ENCODE data around the gene CERS6. TPM values are rescaled to one million over a fixed set of nuclear protein-coding genes. Genes with fewer than 3 reads are reported as not detected.

Gene CERS6
- total and polyA plus RNA-seq, 2 of the 8 experiments (the other 6 are each of a cell fraction or from before 2014, with no cell fraction given) = 6.8 to 28.2 TPM

DNA sequence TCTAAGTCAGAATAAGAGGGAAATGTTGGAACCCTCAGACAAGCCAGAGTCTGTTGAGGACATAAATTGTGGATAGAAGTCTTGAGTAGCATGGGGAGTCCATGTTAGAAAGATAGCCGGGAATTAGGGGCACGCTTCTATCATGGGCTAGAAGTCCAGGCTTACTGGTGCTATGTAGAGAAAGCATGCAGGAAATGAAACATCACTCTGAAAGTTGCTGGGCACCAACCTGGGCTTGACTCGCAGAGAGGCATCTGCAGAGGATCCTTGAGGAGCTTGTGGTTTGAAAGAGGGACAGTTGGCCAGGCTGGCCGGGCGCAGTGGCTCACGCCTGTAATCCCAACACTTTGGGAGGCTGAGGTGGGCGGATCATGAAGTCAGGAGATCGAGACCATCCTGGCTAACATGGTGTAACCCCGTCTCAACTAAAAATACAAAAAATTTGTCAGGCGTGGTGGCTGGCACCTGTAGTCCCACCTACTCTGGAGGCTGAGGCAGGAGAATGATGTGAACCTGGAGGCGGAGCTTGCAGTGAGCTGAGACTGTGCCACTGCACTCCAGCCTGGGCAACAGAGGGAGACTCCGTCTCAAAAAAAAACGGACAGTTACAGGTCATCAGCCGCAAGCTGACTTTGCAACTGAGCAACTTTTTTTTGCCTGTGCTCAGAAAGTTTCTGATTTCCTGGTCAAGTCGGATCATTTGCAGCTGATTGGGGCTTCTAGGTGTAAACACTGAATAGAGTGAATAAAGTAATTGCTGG, 24.9 kb downstream of the CERS6 start:
- 88% methylated on average over 13 of the region's 15 CpGs; no CpG with 5 or more reads in 1 of the 2 experiments for WGBS, 2 experiments (ENCODE audit: extremely low coverage in 1 of 2, insufficient coverage in 1 of 2, insufficient read length in 1 of 2, insufficient replicate concordance in 2 of 2, low coverage in 1 of 2, low lambda C conversion rate in 2 of 2, missing lambda C conversion rate in 1 of 2)
- TF ChIP-seq CBX8 (IDR thresholded peaks at IDR 0.05; ENCODE audit: borderline replicate concordance, low read depth, low read length) (no peak), RBBP5 (IDR thresholded peaks at IDR 0.05; ENCODE audit: borderline replicate concordance, low read depth, low read length) (no peak), GABPA (IDR thresholded peaks at IDR 0.05; ENCODE audit: borderline replicate concordance, insufficient read depth, low read length) (no peak), RXRA (IDR thresholded peaks at IDR 0.05; ENCODE audit: insufficient read depth, low read depth, low read length) (no peak), EZH2 (IDR thresholded peaks at IDR 0.05; ENCODE audit: low read depth, low read length, severe bottlenecking) (no peak), HDAC6 (IDR thresholded peaks at IDR 0.05; ENCODE audit: low read depth, low read length) (no peak), NANOG (IDR thresholded peaks at IDR 0.05; ENCODE audit: insufficient read depth, low read depth, low read length, poor library complexity, severe bottlenecking) (no peak), SRF (IDR thresholded peaks at IDR 0.05; ENCODE audit: low read depth, low read length) (no peak), CEBPB (IDR thresholded peaks at IDR 0.05; ENCODE audit: low read depth, low read length) (no peak), PHF8 (conservative IDR thresholded peaks at IDR 0.05; ENCODE audit: low read depth, low read length) (no peak), JUN (IDR thresholded peaks at IDR 0.05; ENCODE audit: low read depth, low read length) (no peak), CHD2 (IDR thresholded peaks at IDR 0.05; ENCODE audit: low read length) (no peak)

More for the DNA sequence above, 24.9 kb downstream of the CERS6 start:
- H3K56ac ChIP-seq (replicated peaks; ENCODE audit: insufficient read length, low read depth, low read length) = no peak overlapping the region
- no peak overlapping the region for H2AFZ ChIP-seq (ENCODE audit: low read length)
- peaks cover 4 to 92% of the 10 kb centered on the region in 2 experiments; a peak in 3 of 4 replicates for H3K79me2 ChIP-seq (ENCODE audit: control insufficient read depth in 1 of 2, insufficient read depth in 2 of 2, low read length in 2 of 2)
- H3K9ac ChIP-seq (replicated peaks in 1 of 4; ENCODE audit: extremely low read depth in 1 of 4, low read depth in 3 of 4, low read length in 3 of 4) = no peak overlapping the region
- H3K36me3 ChIP-seq (ENCODE audit: control insufficient read depth in 2 of 4, insufficient read depth in 4 of 4, low read length in 3 of 4) = no peaks in the 10 kb centered on the region
- CTCF ChIA-PET (ENCODE audit: partially characterized antibody) = interaction anchor here (0.9 to 5.6 kb wide), 6 partner anchors 8 to 216 kb away, joined by 3 to 57 read pairs (median 4); no protein-coding TSS in a partner anchor
- H2BK5ac ChIP-seq (ENCODE audit: low read depth, low read length) = no peak overlapping the region
- H4K5ac ChIP-seq (ENCODE audit: insufficient read length, low read depth, low read length) = no peak overlapping the region
- no peak overlapping the region for H2BK20ac ChIP-seq (ENCODE audit: low read length)
- no peak overlapping the region for H2AK5ac ChIP-seq (ENCODE audit: low read depth, low read length)
- peaks cover 3% of the 10 kb centered on the region; the same call in 1 of the 2 replicates for H3K79me1 ChIP-seq (ENCODE audit: low read depth, low read length)
- H4K20me1 ChIP-seq (replicated peaks in 1 of 2; ENCODE audit: control insufficient read depth in 1 of 2, insufficient read depth in 2 of 2, low read length in 2 of 2) = peaks cover 0 to 3% of the 10 kb centered on the region in 2 experiments
- peaks cover 0 to 9% (median 2%) of the 10 kb centered on the region in 4 experiments; a peak in 2 of 7 replicates for H3K4me1 ChIP-seq (replicated peaks in 1 of 4; ENCODE audit: control insufficient read depth in 3 of 4, insufficient read depth in 4 of 4, low read length in 3 of 4)
- H3K27ac ChIP-seq (ENCODE audit: low read depth, low read length) = no peak overlapping the region
- H3K23ac ChIP-seq (ENCODE audit: insufficient read length) = no peak overlapping the region
- DNase-seq (ENCODE audit: low read depth in 1 of 2, low spot score in 2 of 2) (no peak), FAIRE-seq (no peak)
- no peak overlapping the region for H3K18ac ChIP-seq (ENCODE audit: extremely low read depth, low read length)
- H2BK15ac ChIP-seq (ENCODE audit: low read length) = no peak overlapping the region
- no peak overlapping the region for H4K8ac ChIP-seq (ENCODE audit: extremely low read depth, insufficient read depth, low read length)
- H3K4me2 ChIP-seq (ENCODE audit: insufficient read depth in 1 of 2, low read depth in 2 of 2, low read length in 2 of 2) = no peak overlapping the region
- H3K23me2 ChIP-seq (ENCODE audit: low read depth, low read length) = no peaks in the 10 kb centered on the region
- POLR2A ChIA-PET (ENCODE audit: partially characterized antibody) = interaction anchor here (0.6 to 1.4 kb wide), 2 partner anchors 10 to 15 kb away, joined by 3 to 5 read pairs; no protein-coding TSS in a partner anchor
- no peak overlapping the region for H2BK120ac ChIP-seq (replicated peaks; ENCODE audit: low read depth, low read length)
- H4K91ac ChIP-seq (replicated peaks; ENCODE audit: insufficient read length, low read length) = no peak overlapping the region
- no peak overlapping the region for H2BK12ac ChIP-seq (ENCODE audit: low read depth, low read length)
- no peaks in the 10 kb centered on the region for H3K9me3 ChIP-seq (ENCODE audit: insufficient read depth in 2 of 2, low read depth in 1 of 2, low read length in 1 of 2)
- no peak overlapping the region for H3K4ac ChIP-seq (replicated peaks; ENCODE audit: insufficient read length, low read depth, low read length)
- H3K14ac ChIP-seq (ENCODE audit: insufficient read length) = no peak overlapping the region
- no peak overlapping the region for H3K4me3 ChIP-seq (ENCODE audit: extremely low read depth in 1 of 4, insufficient read depth in 2 of 4, low read depth in 3 of 4, low read length in 4 of 4)
- H3K27me3 ChIP-seq (replicated peaks in 1 of 4; ENCODE audit: control insufficient read depth in 3 of 4, extremely low read depth in 1 of 4, insufficient read depth in 3 of 4, low read length in 3 of 4) = no peaks in the 10 kb centered on the region
